Measurements from ENCODE around the gene CASKIN1. TPM values are rescaled to one million over a fixed set of nuclear protein-coding genes. Genes with fewer than 3 reads are reported as not detected.

Gene CASKIN1
- total RNA-seq, 1 donor from 2014 or later: 1.2 TPM

DNA sequence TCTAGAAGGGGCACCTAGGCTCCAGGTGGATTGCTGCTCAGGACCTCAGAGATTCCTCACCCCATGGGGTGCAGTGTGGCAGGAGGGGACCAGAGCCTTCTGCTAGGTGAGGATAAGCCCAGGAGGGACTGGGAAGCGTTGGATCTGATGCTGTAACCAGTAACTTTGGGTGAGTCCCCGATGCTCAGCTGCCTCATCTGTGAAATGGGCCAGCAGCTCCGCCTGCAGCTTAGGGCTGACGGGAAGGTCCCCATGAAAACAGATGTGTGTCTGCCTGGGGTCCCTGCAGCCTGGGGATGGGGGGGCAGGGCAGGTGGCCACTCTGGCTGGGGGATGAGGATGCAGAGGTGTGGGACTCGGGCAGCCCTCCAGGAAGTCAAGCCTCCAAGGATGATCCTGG is 2.7 kb upstream of the CASKIN1 start:
- intact Hi-C loops (cut with DNase I): no loop called here
- DNase-seq (ENCODE audit: low spot score): no peak

DNA sequence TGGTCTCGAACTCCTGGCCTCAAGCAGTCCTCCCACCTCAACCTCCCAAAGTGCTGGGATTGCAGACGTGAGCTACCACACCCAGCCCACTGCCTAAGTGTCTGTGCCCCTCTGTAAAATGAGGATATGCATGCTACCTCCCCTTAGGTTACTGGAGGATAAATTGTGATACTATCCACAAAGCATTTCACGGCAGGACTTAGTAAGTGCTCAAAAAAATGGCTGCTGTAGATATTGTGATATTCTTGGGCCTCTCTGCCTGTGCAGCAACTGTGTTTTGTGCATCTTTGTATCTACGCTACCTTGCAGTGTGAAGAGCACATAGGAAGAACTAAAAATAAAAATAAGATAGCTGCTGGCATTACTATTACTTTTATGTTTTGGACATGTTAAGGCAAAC is 1.9 kb upstream of the CASKIN1 start:
- intact Hi-C loops (cut with DNase I): no loop called here
- DNase-seq (ENCODE audit: low spot score): no peak

GRCh38 chr16:2197765-2198164 is 1.4 kb upstream of the CASKIN1 start:
- no peak for DNase-seq (ENCODE audit: low spot score)
- intact Hi-C loops (cut with DNase I): no loop called here

GRCh38 chr16:2196981-2197511 is 641 bp upstream of the CASKIN1 start:
- no peak for DNase-seq (ENCODE audit: low spot score)
- intact Hi-C loops (cut with DNase I): no loop called here

DNA sequence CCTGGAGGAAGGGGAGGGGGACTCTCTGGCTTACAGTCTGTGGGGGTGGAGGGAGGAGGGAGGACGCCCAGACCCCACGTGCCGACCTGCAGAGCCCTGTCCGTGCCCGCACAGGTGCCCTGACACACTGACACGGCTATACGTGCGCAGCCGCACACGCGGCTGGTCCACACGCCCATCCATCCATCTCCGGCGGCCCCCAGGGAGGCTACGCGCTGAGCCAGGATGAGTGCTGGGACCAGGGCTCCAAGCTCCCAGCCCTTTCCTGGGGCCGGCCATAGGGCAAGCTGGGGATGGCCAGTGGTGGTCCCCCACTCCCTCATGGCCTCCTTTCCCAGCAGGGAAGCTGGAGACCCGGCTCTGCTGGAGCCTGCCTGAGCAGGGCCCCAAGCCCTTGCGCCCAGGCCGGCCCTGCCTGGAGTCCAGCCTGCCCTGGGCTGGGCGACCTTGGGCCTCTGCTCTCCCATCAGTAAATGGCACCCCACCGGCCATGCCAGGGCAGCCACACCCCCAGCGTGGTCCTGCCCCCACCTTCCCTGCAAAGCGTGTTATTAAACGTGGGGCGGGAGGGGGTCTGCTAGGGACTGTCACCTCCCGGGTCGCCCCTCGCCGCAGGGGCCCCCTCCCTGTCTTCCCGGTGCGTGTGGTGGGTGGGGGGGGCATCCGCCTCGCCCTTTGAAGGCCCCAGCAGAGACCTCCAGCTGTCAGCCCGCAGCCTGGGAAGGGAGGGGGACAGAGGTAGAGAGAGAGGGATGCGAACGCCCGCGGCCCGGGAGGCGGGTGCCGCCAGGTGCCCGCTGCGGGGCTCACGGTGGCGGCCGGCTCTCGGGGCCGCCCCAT is 863 bp downstream of the CASKIN1 start:
- DNase-seq (ENCODE audit: low spot score): no peak
- intact Hi-C loops (cut with DNase I): no loop called here

- no peak for DNase-seq (ENCODE audit: low spot score)
- intact Hi-C loops (cut with DNase I): no loop called here
Observed at GRCh38 chr16:2194852-2195321, 1.5 kb downstream of the CASKIN1 start.

- intact Hi-C loops (cut with DNase I): no loop called here
- no peak for DNase-seq (ENCODE audit: low spot score)
Observed at GRCh38 chr16:2194166-2194834, 2.1 kb downstream of the CASKIN1 start.

GRCh38 chr16:2191446-2191706 is 5.0 kb downstream of the CASKIN1 start:
- DNase-seq (ENCODE audit: low spot score): no peak
- intact Hi-C loops (cut with DNase I): no loop called here

DNA sequence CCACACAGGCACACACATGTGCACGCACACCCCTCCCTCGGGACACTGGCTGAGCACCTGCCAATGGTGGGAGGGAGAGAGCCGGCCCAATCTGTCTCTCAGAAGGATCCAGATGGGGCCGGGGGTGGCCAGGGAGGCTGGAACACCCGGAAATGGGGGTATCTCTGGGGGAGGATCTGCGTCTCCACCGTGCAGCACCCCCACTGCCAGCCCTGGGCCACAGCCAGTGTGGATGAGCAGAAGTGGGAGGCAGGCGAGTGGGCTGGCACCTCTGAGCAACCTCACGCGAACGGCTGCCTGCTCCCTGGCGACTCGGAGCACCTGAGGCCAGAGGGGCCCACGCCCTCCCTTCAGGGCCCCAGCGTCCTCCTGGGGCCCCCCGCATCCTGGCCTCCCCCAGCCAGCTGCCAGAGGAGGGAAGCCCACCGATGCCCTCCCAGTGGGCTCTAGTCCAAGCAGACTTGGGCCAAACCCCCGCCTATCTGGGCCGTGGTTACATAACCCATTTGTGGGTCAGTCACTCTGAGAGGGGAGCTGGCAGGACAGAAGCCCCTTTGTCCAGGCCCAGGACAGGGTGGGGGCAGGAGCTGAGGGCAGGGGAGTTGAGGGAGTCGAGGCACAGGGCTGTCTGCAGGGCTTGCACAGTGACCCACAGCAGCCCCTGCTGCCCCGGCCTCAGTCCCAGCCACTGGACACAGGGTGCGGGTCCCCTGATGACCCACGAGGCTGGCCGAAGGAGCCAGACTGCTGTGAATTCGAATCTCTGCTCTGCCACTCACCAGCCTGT is 5.6 kb downstream of the CASKIN1 start:
- no peak for DNase-seq (ENCODE audit: low spot score)
- intact Hi-C loops (cut with DNase I): no loop called here

DNA sequence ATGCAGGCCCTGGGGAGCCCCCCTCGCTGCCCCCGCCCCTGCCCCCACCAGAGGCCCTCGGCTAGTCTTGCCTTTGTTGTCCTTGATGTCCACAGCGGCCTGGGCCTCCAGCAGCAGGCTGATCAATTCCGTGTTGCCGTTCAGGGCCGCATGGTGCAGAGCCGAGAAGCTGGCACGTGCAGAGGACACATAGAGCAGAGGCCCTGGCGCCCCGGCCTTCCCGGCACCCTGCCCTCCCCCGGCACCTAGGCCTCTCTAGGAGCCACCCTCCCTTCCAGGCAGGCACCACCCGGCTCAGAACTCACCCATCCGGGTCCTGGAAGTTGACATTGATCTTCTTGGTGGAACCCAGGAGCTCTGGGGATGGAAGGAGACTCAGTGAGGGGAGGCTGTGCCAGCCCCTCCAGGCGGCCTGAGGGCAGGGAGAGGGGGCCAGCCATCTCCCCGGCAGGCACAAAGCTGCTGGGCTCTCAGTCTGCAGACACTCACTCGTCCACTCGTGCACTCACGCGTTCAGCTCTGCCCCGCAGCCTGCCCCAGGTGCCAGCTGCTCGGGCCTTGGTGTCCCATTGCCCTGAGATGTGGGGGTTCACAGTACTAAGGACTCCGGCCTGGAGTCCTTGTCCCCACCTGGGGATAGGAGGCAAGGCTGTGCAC is 6.3 kb downstream of the CASKIN1 start:
- intact Hi-C loops (cut with DNase I): no loop called here
- DNase-seq (ENCODE audit: low spot score): no peak

- DNase-seq (ENCODE audit: low spot score): no peak
- intact Hi-C loops (cut with DNase I): no loop called here
Observed at GRCh38 chr16:2189252-2189893, 7.0 kb downstream of the CASKIN1 start.

- no peak for DNase-seq (ENCODE audit: low spot score)
- intact Hi-C loops (cut with DNase I): no loop called here
Observed at GRCh38 chr16:2188395-2188794, 8.0 kb downstream of the CASKIN1 start.

DNA sequence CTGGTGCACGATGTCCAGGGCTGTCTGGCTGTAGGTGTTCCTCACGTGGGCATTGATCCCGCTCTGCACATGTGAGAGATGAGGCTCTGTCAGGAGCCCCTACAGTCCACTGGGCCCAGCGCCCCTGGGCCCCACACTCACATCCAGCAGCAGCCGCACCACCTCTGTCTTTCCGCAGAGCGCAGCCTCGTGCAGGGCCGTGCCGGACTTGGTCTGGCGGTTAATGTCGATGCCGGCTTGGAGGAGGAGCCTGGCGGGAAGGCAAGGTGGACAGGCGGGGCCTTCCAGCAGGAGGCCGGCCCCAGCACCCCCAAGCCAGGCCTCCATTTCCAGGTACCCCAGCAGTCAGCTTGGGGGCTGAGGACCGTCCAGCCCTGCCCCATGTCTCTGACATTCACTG is 9.2 kb downstream of the CASKIN1 start:
- no peak for DNase-seq (ENCODE audit: low spot score)
- intact Hi-C loops (cut with DNase I): no loop called here

DNA sequence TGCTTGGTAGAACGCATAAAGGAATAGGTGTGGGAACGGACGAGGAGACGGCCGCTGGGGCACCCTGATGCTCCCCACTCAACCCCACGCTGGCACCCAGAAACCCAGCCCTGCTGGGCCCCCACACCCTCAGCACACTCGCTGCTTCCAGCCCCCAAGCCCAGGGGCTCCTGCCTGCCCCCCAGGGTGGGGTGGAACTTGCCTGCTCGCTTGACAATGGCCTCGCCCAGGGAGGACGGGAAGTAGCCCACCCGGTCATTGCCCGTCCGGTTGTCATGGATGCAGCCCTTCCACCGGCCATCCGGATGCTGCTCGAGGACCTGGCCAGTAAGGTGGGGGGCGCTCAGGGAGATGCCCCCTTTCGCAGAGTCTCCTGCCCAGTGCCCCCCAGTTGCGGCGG is 9.9 kb downstream of the CASKIN1 start:
- intact Hi-C loops (cut with DNase I): no loop called here
- DNase-seq (ENCODE audit: low spot score): no peak

DNA sequence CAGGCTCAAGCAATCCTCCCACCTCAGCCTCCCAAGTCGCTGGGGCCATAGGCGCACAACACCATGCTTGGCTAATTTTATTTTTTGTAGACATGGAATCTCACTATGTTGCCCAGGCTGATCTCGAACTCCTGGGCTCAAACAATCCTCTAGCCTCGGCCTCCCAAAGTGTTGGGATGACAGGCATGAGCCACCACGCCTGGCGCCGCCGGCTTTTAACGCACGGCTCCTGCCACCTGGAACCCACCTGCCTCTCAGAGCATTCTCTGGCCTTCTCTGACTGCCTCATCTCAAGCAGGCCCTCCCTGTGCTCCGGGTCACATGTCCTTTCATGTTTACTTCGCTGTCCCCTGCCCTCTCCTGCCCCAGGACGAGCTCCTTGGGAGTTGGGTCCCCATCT is 10.3 kb downstream of the CASKIN1 start:
- no peak for DNase-seq (ENCODE audit: low spot score)
- intact Hi-C loops (cut with DNase I): no loop called here

- no peak for DNase-seq (ENCODE audit: low spot score)
- intact Hi-C loops (cut with DNase I): no loop called here
Observed at GRCh38 chr16:2184962-2185361, 11.4 kb downstream of the CASKIN1 start.

GRCh38 chr16:2184346-2184745 is 12.1 kb downstream of the CASKIN1 start:
- no peak for DNase-seq (ENCODE audit: low spot score)
- intact Hi-C loops (cut with DNase I): no loop called here

DNA sequence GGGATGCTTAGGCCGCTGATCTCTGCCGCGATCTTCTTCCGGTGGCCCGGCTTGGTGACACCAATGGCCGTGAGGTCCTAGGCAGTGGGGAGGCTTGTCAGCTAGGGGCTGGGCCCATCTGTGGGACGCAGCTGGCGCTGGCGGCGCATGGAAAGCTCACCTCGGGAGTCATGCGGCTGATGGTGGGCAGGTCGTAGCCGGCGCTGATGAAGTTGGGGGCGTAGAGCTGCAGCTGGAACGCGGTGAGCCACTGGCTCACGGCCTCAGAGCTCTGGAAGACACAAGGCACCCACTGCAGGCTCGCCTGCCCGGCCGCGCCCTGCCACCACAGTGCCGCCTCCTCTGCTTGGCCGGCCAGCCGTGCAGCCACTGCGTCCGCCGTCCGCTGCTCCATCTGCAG is 12.7 kb downstream of the CASKIN1 start:
- no peak for DNase-seq (ENCODE audit: low spot score)
- intact Hi-C loops (cut with DNase I): no loop called here

DNA sequence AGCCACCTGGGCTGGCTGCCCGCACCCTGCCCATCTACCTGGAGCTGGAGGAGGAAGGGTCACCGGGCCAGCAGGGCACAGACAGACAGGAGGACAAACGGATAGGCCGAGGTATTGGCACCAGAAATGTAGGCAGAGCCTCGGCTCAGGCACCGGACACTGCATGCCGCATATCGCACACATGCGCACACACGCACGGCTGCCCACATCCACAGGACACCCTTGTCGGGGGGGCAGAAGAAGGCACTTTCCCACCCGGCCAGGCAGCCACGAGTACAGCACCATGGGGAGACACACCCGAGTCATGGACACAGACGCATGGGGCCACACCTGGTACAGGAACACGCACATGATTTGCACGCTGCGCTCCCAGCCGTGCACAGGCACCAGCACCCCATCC is 14.5 kb downstream of the CASKIN1 start:
- no peak for DNase-seq (ENCODE audit: low spot score)
- intact Hi-C loops (cut with DNase I): no loop called here

Data from cardiac septum (tissue), 1 donor.